ENCODE measurements around the gene PLA1A.
"Not testable (repeated sequence)": the region's sequence is repeated elsewhere in the genome, so short reads cannot be mapped to it uniquely, and the experiment has no call there.

The PLA1A gene

GRCh38 chr3:119662604-119663373, 65.1 kb downstream of the PLA1A start:
- DNase-seq (ENCODE audit: low spot score) = no peak
- FAIRE-seq = no peak

DNA sequence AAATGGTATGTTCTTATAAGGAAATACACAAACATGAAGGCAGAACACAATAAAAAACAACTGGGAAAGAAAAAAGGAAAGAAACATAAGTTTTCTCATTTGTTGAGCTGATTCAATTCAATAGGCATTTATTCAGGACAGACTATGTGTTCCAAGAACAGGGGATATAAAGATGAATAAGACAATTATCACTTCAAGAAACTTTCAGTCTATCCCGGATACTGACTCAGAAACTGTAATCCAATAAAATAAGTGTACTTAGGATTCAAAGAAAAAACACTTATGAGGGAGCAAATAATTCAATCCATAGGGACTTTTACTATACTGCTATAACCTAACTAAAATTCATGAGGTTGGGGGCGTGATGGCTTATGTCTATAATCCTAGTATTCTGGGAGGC, 66.2 kb downstream of the PLA1A start:
- DNase-seq (ENCODE audit: low spot score) (no peak), FAIRE-seq (no peak)

- DNase-seq (ENCODE audit: low spot score) (no peak), FAIRE-seq (no peak)
These were observed 66.7 kb downstream of the PLA1A start for GRCh38 chr3:119664370-119664769.

DNA sequence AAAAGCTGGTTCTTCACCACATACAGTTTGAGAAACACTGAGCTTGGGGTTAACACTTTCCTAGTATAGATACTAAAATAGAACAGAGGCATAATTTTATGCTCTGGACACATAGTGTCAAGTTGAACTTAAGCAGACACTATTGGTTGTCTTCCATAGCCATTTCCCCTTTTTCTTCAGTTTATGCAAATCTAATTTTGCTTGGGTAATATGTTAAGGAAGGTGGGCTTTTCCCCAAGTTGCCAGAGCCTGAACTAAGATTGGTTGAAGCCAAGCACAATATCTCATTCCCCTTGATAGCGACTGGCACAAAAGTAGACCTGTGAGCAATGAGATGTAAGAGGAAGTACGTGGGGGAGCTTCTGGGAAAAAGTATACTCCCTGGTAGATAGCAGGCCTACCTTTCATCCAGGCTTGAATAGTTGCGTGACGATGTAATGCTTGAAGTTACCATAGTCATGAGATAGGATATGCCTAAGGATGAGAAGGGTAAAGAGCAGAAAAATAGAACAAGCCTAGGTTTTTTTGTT, 67.2 kb downstream of the PLA1A start:
- FAIRE-seq = no peak
- DNase-seq (ENCODE audit: low spot score) = no peak

GRCh38 chr3:119665954-119666559, 68.4 kb downstream of the PLA1A start:
- FAIRE-seq = no peak

DNA sequence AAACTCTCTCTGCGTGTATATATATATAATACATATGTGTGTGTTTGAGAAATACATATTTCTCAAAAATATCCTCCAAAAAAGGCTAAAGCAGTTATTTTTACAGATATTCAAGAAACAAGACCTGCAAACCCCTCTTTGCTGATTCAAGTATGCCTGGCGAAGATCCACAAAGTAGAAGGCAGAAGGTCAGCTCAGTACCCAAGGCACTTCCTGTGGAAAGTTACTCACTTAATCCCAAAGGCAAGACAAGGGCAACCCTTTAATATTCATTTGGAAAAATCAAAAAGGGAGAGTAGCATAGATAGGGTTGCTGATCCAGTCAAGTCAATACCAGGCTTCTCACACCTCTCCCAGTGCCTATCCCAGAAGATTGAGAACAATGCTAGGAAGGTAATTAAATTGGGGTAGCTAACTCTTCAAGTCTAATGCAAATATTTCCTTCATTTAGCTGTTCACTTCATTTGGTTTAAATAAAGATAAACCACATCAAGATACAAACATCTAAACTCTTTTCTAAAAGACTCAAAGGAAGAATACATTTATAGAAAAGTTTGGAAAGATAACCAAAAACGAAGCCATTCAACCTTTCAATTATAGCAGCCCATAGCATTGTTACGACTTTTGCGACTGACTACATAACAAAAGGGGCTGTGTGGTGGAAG, 72.4 kb downstream of the PLA1A start:
- FAIRE-seq (no peak), DNase-seq (ENCODE audit: low spot score) (no peak)

More at GRCh38 chr3:119665954-119666559, 68.4 kb downstream of the PLA1A start:
- no peak for DNase-seq (ENCODE audit: low spot score)

DNA sequence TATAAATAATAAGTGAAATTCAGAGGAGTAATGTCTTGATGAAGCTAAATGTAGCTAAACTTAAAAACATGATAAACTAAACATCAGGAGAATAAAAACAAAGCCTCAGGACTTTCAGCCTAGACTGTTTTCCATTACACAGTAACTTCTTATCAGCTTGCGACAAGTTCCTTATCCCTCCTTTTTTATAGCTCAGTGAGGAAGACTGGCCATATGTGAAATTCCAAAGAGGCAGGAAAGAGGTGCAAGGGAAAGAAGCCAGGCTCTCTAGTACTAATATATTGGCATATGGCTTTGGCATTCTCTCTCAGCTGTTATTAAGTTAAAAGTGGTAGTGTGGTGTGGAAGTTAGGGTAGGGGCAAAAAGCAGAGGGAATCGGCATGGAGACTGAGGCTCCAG, 75.1 kb downstream of the PLA1A start:
- no peak for FAIRE-seq
- no peak for DNase-seq (ENCODE audit: low spot score)

GRCh38 chr3:119673875-119674274, 76.2 kb downstream of the PLA1A start:
- FAIRE-seq = no peak

DNA sequence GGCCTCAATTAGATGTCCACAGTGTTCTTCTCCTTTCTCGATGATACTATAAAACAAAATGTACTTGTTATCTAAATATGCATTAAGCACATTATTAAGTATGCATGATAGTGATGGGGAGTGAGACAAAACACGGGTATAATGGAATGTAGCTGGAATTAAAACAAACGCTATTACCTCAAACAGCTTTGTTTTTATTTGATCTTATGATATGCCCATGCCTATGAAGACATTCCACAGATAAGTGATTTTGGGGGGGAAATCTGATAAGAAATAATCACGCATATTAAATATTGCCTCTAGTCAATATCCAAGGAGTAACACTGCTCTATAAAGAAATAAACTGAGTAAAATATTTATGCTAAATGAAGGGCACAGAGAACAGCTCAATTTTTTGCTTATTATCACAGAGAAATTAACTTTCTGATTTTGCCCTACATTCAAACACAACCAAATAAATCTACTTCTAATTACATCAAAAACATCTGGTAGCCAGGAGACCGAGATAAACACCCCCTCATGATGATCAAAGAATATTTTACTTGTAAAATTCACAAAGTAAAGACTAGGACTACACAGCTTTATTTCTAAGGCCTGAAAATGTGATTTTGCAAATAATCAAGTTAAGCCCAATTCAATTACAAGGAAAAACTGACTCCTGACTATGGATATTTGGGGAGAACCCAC, 77.6 kb downstream of the PLA1A start:
- DNase-seq (ENCODE audit: low spot score) (no peak), FAIRE-seq (no peak)

More at GRCh38 chr3:119673875-119674274, 76.2 kb downstream of the PLA1A start:
- no peak for DNase-seq (ENCODE audit: low spot score)

DNA sequence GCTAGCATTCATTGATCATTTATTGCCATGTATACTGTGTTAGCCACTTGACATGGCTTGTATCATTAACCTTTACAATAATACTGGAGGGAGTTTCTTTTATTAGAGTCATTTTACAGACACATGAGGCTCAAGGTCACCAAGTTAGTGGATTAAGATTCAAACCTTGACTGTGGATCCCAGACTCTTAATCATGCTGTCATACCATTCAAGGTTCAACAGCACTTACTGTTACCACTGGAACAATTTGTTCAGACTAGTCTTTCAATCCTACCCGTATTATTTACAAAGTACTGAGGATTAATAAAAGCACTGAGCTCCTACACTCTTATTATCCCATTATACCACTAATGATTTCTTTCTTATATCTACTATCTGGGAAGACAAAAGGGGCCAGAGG, 78.3 kb downstream of the PLA1A start:
- peak; percentile 27 for FAIRE-seq
- DNase-seq (ENCODE audit: low spot score) = no peak

DNA sequence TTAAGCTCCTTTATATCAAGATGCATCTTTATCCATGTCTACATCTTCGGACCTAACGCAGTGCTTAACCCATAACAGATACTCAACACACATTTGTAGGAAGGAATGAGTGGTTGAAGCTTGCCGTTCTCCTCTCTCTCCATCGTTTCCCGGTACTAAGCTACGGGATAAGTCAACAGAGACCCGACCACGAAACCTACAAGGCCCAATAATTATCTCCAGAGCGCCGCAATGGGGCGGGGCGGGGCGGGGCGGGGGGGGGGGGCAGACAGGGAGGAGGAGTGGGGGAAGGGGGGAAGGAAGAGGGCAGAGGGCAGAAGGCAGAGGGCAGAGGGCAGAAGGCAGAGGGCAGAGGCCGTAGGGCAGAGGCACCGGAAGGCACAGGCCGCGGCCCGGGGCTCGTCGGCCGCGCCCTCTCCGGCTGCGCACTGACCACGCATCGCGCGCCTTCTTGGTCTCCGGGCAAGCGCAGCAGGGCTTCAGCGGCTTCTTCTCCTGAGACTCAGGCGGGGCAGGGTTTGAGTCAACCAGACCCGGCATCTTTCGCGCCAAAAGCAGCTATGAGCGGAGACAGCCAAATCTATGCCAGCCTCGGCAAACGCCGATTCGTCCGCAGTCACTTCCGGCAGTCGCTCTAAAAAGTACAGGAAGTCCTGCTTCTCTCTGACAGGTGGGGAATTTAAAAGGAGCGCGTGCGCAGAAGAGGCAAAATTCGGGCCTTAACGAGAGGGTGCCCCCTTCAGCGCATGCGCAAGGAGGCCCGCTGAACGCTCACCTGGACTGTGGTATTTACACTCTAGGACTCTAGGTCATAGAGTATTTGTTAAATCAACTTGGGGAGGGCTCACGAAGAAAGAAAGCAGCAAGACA, 79.3 kb downstream of the PLA1A start, which contains the start of gene COX17:
COX17 (minus strand) TSS at position 636 of the 870 bp plus-strand sequence; CDS start at position 540, 96 bp downstream.
- FAIRE-seq (peak; percentile 95), DNase-seq (ENCODE audit: low spot score) (peak; percentile 98)

GRCh38 chr3:119677641-119677934, 79.9 kb downstream of the PLA1A start:
- DNase-seq (ENCODE audit: low spot score) = no peak
- no peak for FAIRE-seq

DNA sequence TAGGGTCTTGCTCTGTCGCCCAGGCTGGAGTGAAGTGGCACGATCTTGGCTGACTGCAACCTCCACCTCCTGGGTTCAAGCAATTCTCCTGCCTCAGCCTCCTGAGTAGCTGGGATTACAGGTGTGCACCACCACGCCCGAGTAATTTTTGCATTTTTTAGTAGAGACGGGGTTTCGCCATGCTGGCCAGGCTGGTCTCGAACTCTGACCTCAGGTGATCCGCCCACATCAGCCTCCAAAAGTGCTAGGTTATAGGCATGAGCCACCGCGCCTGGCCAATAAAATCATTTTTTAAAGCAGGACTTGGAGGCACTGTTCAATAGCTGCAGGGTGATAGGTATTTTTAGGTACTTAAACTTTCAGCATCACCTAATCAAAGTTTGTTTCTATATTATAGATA, 80.5 kb downstream of the PLA1A start:
- not testable (repeated sequence) for FAIRE-seq; DNase-seq (ENCODE audit: low spot score)

All from urothelium cell line (cell line).